ENCODE measurements around the gene USP48.
"Not testable (repeated sequence)": the region's sequence is repeated elsewhere in the genome, so short reads cannot be mapped to it uniquely, and the experiment has no call there.

- not testable (repeated sequence) for TF ChIP-seq CTCF, POLR2A, POLR2AphosphoS5 (IDR thresholded peaks at IDR 0.05)
Measured at GRCh38 chr1:21771672-21772071, 11.3 kb downstream of the USP48 start.

Data from prostate gland (tissue), 2 donors.